HUES48 (cell line): ENCODE data around the gene PTPRN2.

Experiments
- H3K27ac ChIP-seq: one replicate; pipeline ENCODE4 v1.7.0; 2013; ENCODE audit warnings: low read depth, low read length, inconsistent platforms
- H3K27me3 ChIP-seq: 2 replicates; pipeline ENCODE4 v1.6.1; 2013; ENCODE audit warnings: mild to moderate bottlenecking, low read length; ENCODE audit not compliant: control insufficient read depth, insufficient read depth
- H3K36me3 ChIP-seq: 2 replicates; pipeline ENCODE4 v1.6.1; 2013; ENCODE audit warnings: low read length; ENCODE audit not compliant: control insufficient read depth, insufficient read depth
- H3K4me1 ChIP-seq: 2 replicates; pipeline ENCODE4 v1.6.1; 2013; ENCODE audit warnings: mild to moderate bottlenecking, low read length; ENCODE audit not compliant: control insufficient read depth, insufficient read depth
- H3K4me3 ChIP-seq: 2 replicates; pipeline ENCODE4 v1.5.1; 2013; ENCODE audit warnings: mild to moderate bottlenecking, low read depth, low read length
- H3K9ac ChIP-seq: 2 replicates; pipeline ENCODE4 v1.6.1; 2013; ENCODE audit warnings: mild to moderate bottlenecking, low read depth, low read length, moderate library complexity
- H3K9me3 ChIP-seq: 2 replicates; pipeline ENCODE4 v1.6.1; 2013; ENCODE audit warnings: low read length; ENCODE audit not compliant: control insufficient read depth, insufficient read depth

Gene PTPRN2

DNA sequence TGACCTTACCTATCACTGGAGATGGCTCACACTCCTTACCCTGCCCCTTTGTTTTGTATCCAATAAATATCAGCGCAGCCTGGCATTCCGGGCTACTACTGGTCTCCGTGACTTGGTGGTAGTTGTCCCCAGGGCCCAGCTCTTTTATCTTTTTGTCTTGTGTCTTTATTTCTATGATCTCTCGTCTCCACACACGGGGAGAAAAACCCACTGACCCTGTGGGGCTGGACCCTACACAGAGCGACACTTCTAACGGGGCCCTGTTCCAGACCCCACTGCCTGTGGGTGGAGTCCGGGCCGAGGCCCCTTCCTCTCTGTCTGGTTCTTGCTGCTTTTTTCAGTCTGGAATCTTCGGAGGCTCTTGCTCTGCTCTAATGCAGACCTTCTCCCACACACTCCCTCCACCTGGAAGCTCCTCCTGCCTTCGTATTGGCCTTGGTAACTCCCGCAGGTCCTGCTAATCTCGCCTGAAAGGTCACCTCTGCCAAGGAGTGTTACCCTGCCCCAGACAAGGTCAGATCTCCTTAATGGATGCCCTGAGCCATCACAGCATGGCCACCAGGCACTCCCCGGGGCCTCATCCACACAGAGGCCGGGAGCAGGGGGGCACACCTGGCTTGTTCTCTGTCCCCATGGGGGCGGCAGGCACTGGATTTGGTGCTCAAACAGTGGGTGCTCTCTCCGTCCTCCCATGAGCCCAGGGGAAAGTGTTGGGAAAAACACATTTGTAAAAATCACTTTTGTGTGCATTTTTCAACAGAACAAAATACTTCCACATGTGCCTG is 531.7 kb downstream of the PTPRN2 start:
- no peaks in the 10 kb centered on the region for H3K27me3 ChIP-seq
- H3K36me3 ChIP-seq, result no peaks in the 10 kb centered on the region
- H3K9me3 ChIP-seq, result peaks cover 35% of the 10 kb centered on the region
- H3K4me3 ChIP-seq, result no peak overlapping the region
- no peaks in the 10 kb centered on the region for H3K4me1 ChIP-seq
- H3K27ac ChIP-seq, result no peak overlapping the region
- no peak overlapping the region for H3K9ac ChIP-seq

DNA sequence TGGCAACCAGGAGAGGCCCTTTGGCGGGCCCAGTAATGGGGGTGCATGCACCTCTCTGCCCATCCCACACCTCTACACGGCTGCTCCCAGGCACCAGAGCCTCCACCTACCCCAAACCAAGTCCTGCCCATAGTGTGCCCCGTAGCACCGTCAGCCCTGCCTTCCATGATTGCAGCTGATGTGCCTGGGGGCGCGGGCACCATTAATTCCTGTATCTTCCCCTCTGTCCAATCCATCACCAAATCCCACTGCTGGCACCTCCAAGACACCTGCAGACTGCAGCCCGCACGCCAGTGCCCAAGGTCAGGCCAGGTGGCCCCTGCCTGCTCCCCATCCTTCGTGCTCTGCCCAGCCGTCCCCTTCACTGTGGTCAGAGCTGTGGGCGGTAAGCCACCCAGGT is 533.0 kb downstream of the PTPRN2 start:
- Histone ChIP-seq H3K9ac (no peak overlapping the region), H3K36me3 (no peaks in the 10 kb centered on the region), H3K27ac (no peak overlapping the region), H3K4me3 (no peak overlapping the region), H3K9me3 (peaks cover 26% of the 10 kb centered on the region), H3K4me1 (no peaks in the 10 kb centered on the region), H3K27me3 (no peaks in the 10 kb centered on the region)

DNA sequence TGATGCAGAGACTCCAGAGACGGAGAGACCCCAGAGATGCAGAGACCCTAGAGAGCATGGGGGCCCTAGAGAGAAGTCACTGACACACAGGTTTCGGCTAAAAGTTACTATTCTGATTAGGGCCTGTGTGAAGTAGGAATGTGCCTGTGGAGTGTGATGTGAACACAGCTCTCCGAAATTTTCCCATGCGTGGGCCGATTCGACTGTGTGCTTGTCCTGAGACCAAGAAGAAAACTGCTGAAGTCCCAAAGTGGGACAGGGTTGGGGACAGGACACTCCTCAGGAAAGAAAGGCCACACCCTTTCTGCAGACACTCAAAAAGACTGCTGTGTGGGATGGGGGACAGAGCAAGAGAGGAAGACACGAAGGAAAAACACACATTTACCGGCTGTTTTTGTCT is 533.5 kb downstream of the PTPRN2 start:
- peaks cover 29% of the 10 kb centered on the region for H3K9me3 ChIP-seq

DNA sequence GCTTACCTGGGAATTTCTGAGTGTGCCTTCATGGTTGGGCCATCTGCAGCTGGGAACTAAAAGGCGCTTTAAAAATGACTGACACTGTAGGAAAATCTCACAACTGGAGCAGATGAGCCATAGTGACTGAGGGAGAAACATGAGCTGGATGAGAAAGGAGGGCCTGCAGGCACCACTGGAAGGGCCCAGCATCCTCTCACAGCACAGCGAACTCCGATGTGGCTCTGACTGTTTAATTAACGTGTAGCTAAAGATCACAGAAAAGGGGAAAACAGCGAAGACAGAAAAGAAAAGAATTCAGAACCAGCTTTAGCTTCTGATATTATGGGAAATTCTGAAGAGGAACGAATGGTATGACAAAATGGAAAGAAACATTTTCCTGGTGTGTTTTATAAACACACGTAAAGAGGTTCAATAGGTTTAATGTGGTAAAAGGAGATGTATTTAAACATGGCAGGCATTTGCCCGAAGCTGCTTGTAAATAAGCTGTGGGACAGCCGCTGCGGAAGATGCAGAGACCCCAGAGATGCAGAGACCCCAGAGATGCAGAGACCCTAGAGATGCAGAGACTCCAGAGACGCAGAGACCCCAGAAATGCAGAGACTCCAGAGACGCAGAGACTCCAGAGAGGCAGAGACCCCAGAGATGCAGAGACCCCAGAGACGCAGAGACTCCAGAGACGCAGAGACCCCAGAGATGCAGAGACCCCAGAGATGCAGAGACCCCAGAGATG is 534.3 kb downstream of the PTPRN2 start:
- Histone ChIP-seq H3K4me1 (no peaks in the 10 kb centered on the region), H3K9ac (no peak overlapping the region), H3K27ac (no peak overlapping the region), H3K27me3 (no peaks in the 10 kb centered on the region), H3K36me3 (no peaks in the 10 kb centered on the region), H3K4me3 (no peak overlapping the region), H3K9me3 (peaks cover 34% of the 10 kb centered on the region)

More for the DNA sequence above, 533.5 kb downstream of the PTPRN2 start:
- no peaks in the 10 kb centered on the region for H3K4me1 ChIP-seq
- no peak overlapping the region for H3K4me3 ChIP-seq
- no peaks in the 10 kb centered on the region for H3K36me3 ChIP-seq
- no peaks in the 10 kb centered on the region for H3K27me3 ChIP-seq
- no peak overlapping the region for H3K27ac ChIP-seq
- no peak overlapping the region for H3K9ac ChIP-seq

DNA sequence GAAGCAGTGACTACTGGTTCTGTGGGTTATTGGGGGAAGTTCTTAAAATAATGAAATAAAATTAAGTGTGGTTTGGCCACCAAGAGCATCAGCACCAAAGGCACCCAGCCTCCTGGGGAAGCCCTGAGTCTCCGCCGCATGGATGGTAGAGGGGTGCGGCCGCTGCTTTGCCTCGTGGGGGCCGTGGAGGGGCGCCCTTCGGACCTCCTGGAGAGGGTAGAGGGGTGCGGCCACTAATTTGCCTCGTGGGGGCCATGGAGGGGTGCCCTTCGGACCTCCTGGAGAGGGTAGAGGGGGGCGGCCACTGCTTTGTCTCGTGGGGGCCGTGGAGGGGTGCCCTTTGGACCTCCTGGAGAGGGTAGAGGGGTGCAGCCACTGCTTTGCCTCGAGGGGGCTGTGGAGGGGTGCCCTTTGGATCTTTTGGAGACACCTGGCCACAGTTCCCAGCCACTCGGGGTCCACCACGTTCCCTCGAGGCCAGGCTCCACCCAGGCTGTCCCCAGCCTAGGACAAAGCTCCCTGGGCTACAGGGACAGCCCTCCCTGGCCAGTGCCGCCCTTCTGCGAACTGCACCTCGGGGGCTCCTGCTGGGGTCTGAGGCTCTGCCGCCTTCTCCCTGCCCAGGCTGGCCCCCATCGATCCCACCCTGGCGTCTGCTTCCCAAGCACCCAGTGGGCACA is 535.1 kb downstream of the PTPRN2 start:
- H3K36me3 ChIP-seq, result no peaks in the 10 kb centered on the region
- H3K9me3 ChIP-seq, result peaks cover 28% of the 10 kb centered on the region
- H3K9ac ChIP-seq, result no peak overlapping the region
- no peak overlapping the region for H3K27ac ChIP-seq
- no peak overlapping the region for H3K4me3 ChIP-seq
- no peaks in the 10 kb centered on the region for H3K4me1 ChIP-seq
- no peaks in the 10 kb centered on the region for H3K27me3 ChIP-seq

DNA sequence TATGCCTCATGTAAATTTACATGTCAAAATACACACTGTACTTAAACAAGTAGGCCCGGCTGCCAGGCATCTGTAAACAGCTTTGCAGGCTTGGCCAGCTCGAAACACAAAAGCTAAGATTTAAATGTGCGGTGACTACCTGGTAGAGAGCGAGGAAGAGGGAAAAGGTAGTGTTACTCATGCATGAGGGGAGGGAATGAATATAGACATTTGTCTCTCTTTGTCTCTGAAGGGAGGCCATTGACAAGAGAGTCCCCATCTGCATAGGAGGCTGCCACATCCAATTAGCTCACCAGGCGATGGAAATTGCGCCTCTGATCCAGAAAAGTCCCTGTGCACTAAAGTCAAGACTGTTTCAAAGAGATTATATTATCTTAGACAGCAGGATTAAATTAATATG is 535.8 kb downstream of the PTPRN2 start:
- Histone ChIP-seq H3K27ac (no peak overlapping the region), H3K4me3 (no peak overlapping the region), H3K9ac (no peak overlapping the region), H3K4me1 (no peaks in the 10 kb centered on the region), H3K9me3 (peaks cover 21% of the 10 kb centered on the region), H3K36me3 (no peaks in the 10 kb centered on the region), H3K27me3 (no peaks in the 10 kb centered on the region)

DNA sequence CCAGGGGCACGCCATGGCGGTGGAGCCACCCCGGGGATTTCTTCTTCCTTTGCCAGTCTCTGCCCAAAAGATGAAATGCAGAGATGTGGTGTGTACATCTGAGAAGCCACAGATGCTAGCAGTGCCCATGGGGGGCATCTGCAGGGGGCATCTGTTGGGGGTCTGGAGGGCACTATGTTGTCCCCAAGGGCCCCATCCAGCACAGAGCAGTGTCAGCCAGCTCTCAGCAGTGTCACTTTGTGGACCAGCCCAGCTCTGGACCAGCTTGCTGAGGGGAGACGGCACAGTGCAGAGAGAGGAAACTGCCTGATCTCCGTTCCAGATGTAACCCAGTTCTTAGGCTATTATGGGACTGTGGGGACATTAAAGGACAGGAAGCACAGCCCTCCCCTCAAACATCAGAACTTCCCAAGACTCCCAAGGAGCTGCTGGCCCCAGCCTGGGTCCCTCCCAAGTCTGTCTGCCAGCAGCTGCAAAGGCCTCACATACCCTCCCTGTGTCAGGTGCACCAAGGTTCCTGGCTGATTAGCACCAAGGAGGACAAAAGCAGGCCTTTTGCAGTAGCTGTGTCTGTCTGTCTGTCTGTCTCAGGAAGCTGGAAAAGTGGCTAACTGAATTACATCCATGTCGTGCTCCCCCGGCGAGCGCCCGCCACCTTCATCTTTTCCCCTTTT is 536.5 kb downstream of the PTPRN2 start:
- no peaks in the 10 kb centered on the region for H3K36me3 ChIP-seq
- H3K9me3 ChIP-seq, result peaks cover 14% of the 10 kb centered on the region
- H3K27ac ChIP-seq, result no peak overlapping the region
- H3K9ac ChIP-seq, result no peak overlapping the region
- no peaks in the 10 kb centered on the region for H3K4me1 ChIP-seq
- H3K4me3 ChIP-seq, result no peak overlapping the region
- no peaks in the 10 kb centered on the region for H3K27me3 ChIP-seq

DNA sequence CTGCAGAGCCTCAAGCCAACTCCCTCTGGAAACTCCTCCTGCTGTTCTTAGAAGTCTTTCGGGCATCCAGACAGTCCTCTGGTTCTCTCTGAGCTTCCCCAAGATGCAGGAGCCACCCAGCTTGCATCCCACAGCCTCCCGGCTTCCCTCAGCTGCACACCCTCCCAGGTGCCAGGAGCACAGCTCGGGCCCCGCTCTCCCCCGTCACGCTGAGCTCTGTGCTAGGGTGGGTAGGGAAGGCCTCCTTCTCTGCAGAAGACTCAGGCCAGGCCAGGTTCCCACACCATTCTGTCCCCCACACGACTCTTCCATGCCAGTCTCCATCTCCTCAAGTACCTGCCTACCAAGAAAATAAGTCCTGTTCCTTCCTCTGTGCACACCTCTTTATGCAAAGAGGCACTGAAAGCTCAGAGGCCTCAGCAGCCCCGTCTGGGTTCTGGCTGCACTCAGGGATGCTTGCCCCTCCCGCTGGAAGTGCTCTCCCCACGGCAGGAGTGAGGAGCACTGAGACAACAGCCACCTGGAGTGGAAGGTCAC is 537.1 kb downstream of the PTPRN2 start:
- no peaks in the 10 kb centered on the region for H3K27me3 ChIP-seq
- H3K27ac ChIP-seq, result no peak overlapping the region
- H3K9ac ChIP-seq, result no peak overlapping the region
- H3K4me1 ChIP-seq, result no peaks in the 10 kb centered on the region
- H3K9me3 ChIP-seq, result peaks cover 11% of the 10 kb centered on the region
- H3K4me3 ChIP-seq, result no peak overlapping the region
- H3K36me3 ChIP-seq, result no peaks in the 10 kb centered on the region

DNA sequence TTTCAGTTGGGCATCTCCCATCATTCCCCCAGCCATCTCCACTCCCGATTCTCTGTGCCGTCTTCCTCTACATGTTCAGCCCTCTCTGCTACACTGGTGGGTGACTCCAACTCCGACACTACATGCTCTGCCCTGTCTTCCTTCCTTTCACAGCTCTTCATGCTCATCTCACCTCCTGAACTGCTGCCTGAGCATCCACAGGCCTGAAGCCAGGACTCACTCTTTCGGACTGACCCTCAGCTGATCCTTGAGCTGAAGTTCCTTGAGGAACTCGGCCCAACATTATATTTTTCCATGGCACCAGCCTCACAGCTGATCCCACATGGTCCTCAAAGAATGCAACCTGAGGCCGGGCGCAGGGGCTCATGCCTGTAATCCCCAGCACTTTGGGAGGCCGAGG is 538.4 kb downstream of the PTPRN2 start:
- no peak overlapping the region for H3K9ac ChIP-seq
- no peaks in the 10 kb centered on the region for H3K4me1 ChIP-seq
- peaks cover 11% of the 10 kb centered on the region for H3K9me3 ChIP-seq
- H3K27ac ChIP-seq, result no peak overlapping the region
- no peak overlapping the region for H3K4me3 ChIP-seq
- no peaks in the 10 kb centered on the region for H3K27me3 ChIP-seq
- H3K36me3 ChIP-seq, result no peaks in the 10 kb centered on the region

DNA sequence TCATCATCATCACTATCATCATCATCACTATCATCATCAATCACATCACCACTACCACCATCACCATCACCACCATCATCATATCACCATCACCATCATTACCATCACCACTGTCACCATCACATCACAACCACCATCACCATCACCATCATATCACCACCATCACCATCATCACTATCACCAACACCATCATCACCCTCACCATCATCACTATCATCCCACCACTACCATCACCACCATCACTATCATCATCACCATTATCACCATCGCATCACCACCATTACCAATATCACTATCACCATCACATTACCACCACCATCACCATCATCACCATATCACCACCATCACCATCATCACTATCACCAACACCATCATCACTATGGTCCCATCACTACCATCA is 539.1 kb downstream of the PTPRN2 start:
- Histone ChIP-seq H3K9me3 (peaks cover 8% of the 10 kb centered on the region), H3K27me3 (no peaks in the 10 kb centered on the region), H3K4me3 (no peak overlapping the region), H3K36me3 (no peaks in the 10 kb centered on the region), H3K27ac (no peak overlapping the region), H3K4me1 (no peaks in the 10 kb centered on the region), H3K9ac (no peak overlapping the region)
